Endothelial cell of umbilical vein (primary cell): Measurements from ENCODE around the gene OPN1MW3.
"Not testable (repeated sequence)": the region's sequence is repeated elsewhere in the genome, so short reads cannot be mapped to it uniquely, and the experiment has no call there.

Experiments
- CTCF ChIP-seq, 2 donors: IDR thresholded peaks; 1 replicate in 1 of 2; 2 replicates in 1 of 2; pipeline ENCODE4 v1.5.1; 2011; ENCODE audit warnings: low read length in 2 of 2, mild to moderate bottlenecking in 2 of 2, moderate library complexity in 2 of 2, control low read depth in 1 of 2, inconsistent platforms in 1 of 2, low read depth in 1 of 2; ENCODE audit not compliant: insufficient read depth in 1 of 2; ENCODE audit errors: extremely low read depth in 1 of 2
- EZH2 ChIP-seq: IDR thresholded peaks from 2 replicates; pipeline ENCODE4 v1.6.1; 2012; ENCODE audit warnings: borderline replicate concordance, low read depth, mild to moderate bottlenecking, moderate library complexity, low read length, inconsistent platforms; ENCODE audit not compliant: severe bottlenecking
- POLR2A ChIP-seq: IDR thresholded peaks from 2 replicates; pipeline ENCODE4 v1.6.1; 2012; ENCODE audit warnings: low read depth, mild to moderate bottlenecking, control low read depth, low read length
- POLR2AphosphoS5 ChIP-seq: IDR thresholded peaks from 2 replicates; pipeline ENCODE4 v1.6.1; 2012; ENCODE audit warnings: low read depth, mild to moderate bottlenecking, control low read depth, low read length, moderate library complexity; ENCODE audit not compliant: insufficient read depth

- not testable (repeated sequence) for TF ChIP-seq POLR2AphosphoS5; POLR2A; EZH2; CTCF (IDR thresholded peaks at IDR 0.05; ENCODE audit: extremely low read depth in 1 of 2, insufficient read depth in 1 of 2, low read depth in 1 of 2, low read length in 2 of 2)
These were observed 32.1 kb upstream of the OPN1MW3 start for GRCh38 chrX:154225292-154225691.
